Thyroid gland (tissue), 4 donors: Measurements from ENCODE around the gene ZMYM1. TPM values are rescaled to one million over a fixed set of nuclear protein-coding genes. Genes with fewer than 3 reads are reported as not detected.
"Not testable (repeated sequence)": the region's sequence is repeated elsewhere in the genome, so short reads cannot be mapped to it uniquely, and the experiment has no call there.

Experiments used
- DNase-seq, 2 donors: peaks; one replicate each; pipeline ENCODE4 v3.0.0-alpha.2; 2019
- H3K27ac ChIP-seq, 3 donors: fragments of 200-600 bp; sonication (generic); 1 replicate in 2 of 3; 2 replicates in 1 of 3; pipeline ENCODE4 v1.5.1; 2016 to 2019; ENCODE audit warnings: mild to moderate bottlenecking in 1 of 3, moderate library complexity in 1 of 3
- H3K27me3 ChIP-seq: fragments of 200-600 bp; sonication (generic); one replicate; pipeline ENCODE4 v1.5.1; 2019
- H3K36me3 ChIP-seq, 2 donors: fragments of 200-600 bp; sonication (generic); one replicate each; pipeline ENCODE4 v1.5.1; 2016 to 2019
- H3K4me1 ChIP-seq, 2 donors: fragments of 200-600 bp; sonication (generic); one replicate each; pipeline ENCODE4 v1.5.1; 2017 to 2019
- H3K4me3 ChIP-seq, 3 donors: fragments of 200-600 bp; sonication (generic); replicated peaks in 1 of 3; 1 replicate in 2 of 3; 2 replicates in 1 of 3; pipeline ENCODE4 v1.5.1; 2016; ENCODE audit warnings: mild to moderate bottlenecking in 1 of 3
- H3K9me3 ChIP-seq: fragments of 200-600 bp; sonication (generic); one replicate; pipeline ENCODE4 v1.5.1; 2017
- CTCF ChIP-seq, 6 experiments: fragments of 200-600 bp in 3 of 6; fragments of 450-650 bp in 3 of 6; sonication (generic) in 3 of 6; IDR thresholded peaks; one replicate each; pipeline ENCODE4 v1.5.1; 2016 to 2019; ENCODE audit warnings: antibody characterized with exemption in 6 of 6, mild to moderate bottlenecking in 2 of 6, inconsistent platforms in 1 of 6, moderate library complexity in 1 of 6
- POLR2A ChIP-seq, 2 donors: fragments of 450-650 bp; IDR thresholded peaks; one replicate each; pipeline ENCODE4 v1.6.1; 2017; ENCODE audit warnings: antibody characterized with exemption in 2 of 2, mild to moderate bottlenecking in 2 of 2, moderate library complexity in 1 of 2
- WGBS, 2 donors: methylation state at CpG; one replicate each; pipeline ENCODE4 v1.1.5; 2017; 5-methylcytosine and 5-hydroxymethylcytosine counted together
- intact Hi-C: fragments of 100-400 bp; cut with DNase I; formaldehyde crosslinking; loops from one replicate; pipeline ENCODE4 v1.15.1; 2023
- total RNA-seq, 4 donors: library from RNA; depleted of rRNA; stranded (reverse); fragments of >200 nt; gene quantifications; one replicate each; pipeline ENCODE4 v1.2.3, GENCODE V29; 2016

The ZMYM1 gene
- total RNA-seq, 4 donors from 2014 or later: 16.9 to 21.0 (median 19.2) TPM

- Histone ChIP-seq H3K27me3 (no peaks in the 10 kb centered on the region), H3K27ac (no peak overlapping the region), H3K9me3 (no peaks in the 10 kb centered on the region), H3K4me1 (no peaks in the 10 kb centered on the region), H3K4me3 (no peak overlapping the region), H3K36me3 (no peaks in the 10 kb centered on the region)
- no peak for DNase-seq
- intact Hi-C loops: no loop called here
- WGBS, 2 donors: 92 to 93% methylated on average over 3 of the region's 3 CpGs
- no peak for TF ChIP-seq POLR2A (IDR thresholded peaks at IDR 0.05)
Measured at GRCh38 chr1:35053433-35053832, 25.8 kb upstream of the ZMYM1 start.

- H3K27me3 ChIP-seq, H3K27ac ChIP-seq, H3K4me3 ChIP-seq, H3K9me3 ChIP-seq, DNase-seq, H3K4me1 ChIP-seq, intact Hi-C loops, H3K36me3 ChIP-seq: not testable (repeated sequence)
- WGBS, 2 donors: 78 to 88% methylated on average over 3 of the region's 3 CpGs
Measured at GRCh38 chr1:35054282-35054681, 24.9 kb upstream of the ZMYM1 start.

- H3K27ac ChIP-seq, H3K36me3 ChIP-seq, H3K27me3 ChIP-seq, H3K4me3 ChIP-seq, H3K4me1 ChIP-seq, H3K9me3 ChIP-seq, DNase-seq, intact Hi-C loops: not testable (repeated sequence)
- 94% methylated on average over 7 of the region's 7 CpGs for WGBS, 2 donors
Measured at GRCh38 chr1:35058321-35058720, 20.9 kb upstream of the ZMYM1 start.

DNA sequence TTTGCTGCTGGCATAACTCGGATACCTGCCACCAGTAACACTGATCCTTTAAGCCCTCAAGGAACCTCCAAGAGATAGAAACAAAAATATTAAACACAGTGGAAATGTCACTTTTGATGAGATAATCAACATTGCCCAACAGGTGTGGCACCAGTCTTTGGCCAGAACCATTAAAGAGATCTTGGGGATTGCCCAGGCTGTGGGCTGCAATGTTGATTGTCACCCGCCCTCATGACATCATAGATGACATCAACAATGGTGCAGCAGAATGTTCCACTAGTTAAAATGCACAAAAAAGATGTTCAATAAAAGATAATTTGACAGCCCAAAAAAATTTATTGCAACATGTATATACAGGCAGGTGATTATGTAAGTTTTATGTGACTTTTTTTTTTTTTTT lies 20.2 kb upstream of the ZMYM1 start:
- TF ChIP-seq CTCF (IDR thresholded peaks at IDR 0.05) (no peak), POLR2A (IDR thresholded peaks at IDR 0.05) (no peak)
- Histone ChIP-seq H3K36me3 (no peaks in the 10 kb centered on the region), H3K4me1 (no peaks in the 10 kb centered on the region), H3K4me3 (no peak overlapping the region), H3K27me3 (no peaks in the 10 kb centered on the region), H3K9me3 (no peaks in the 10 kb centered on the region), H3K27ac (no peak overlapping the region)
- DNase-seq: no peak
- intact Hi-C loops: no loop called here
- WGBS, 2 donors: 86 to 92% methylated on average over 2 of the region's 2 CpGs

GRCh38 chr1:35062518-35063196 lies 16.5 kb upstream of the ZMYM1 start:
- DNase-seq: no peak
- TF ChIP-seq CTCF (IDR thresholded peaks at IDR 0.05) (no peak), POLR2A (IDR thresholded peaks at IDR 0.05) (no peak)

GRCh38 chr1:35064265-35064664 lies 14.9 kb upstream of the ZMYM1 start:
- Histone ChIP-seq H3K27me3 (no peaks in the 10 kb centered on the region), H3K36me3 (no peaks in the 10 kb centered on the region), H3K4me3 (no peak overlapping the region), H3K27ac (no peak overlapping the region), H3K9me3 (no peaks in the 10 kb centered on the region), H3K4me1 (no peaks in the 10 kb centered on the region)
- TF ChIP-seq POLR2A (IDR thresholded peaks at IDR 0.05) (no peak), CTCF (IDR thresholded peaks at IDR 0.05) (no peak)
- DNase-seq: no peak
- WGBS, 2 donors: 81 to 86% methylated on average over 2 of the region's 2 CpGs
- intact Hi-C loops: no loop called here

More at GRCh38 chr1:35062518-35063196, 16.5 kb upstream of the ZMYM1 start:
- Histone ChIP-seq H3K4me3 (no peak overlapping the region), H3K27ac (no peak overlapping the region), H3K4me1 (no peaks in the 10 kb centered on the region), H3K36me3 (no peaks in the 10 kb centered on the region), H3K9me3 (no peaks in the 10 kb centered on the region), H3K27me3 (no peaks in the 10 kb centered on the region)
- 59 to 60% methylated on average over 4 of the region's 4 CpGs for WGBS, 2 donors
- intact Hi-C loops: no loop called here

DNA sequence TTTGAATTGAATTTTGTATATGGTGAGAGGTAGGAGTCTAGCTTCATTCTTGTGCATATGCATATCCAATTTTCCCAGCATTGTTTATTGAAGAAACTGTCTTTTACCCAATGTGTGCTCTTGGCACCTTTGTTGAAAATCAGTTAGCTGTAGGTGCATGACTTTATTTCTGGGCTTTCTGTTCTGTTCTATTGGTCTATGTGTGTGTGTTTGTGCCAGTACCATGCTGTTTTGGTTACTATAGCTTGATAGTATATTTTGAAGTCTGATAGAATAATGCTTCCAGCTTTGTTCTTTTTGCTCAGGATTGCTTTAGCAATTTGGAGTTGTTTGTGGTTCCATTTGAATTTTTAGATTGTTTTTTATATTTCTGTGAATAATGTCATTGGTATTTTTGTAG lies 9.4 kb upstream of the ZMYM1 start:
- Histone ChIP-seq H3K27me3 (no peaks in the 10 kb centered on the region), H3K4me3 (no peak overlapping the region), H3K36me3 (no peaks in the 10 kb centered on the region), H3K4me1 (no peaks in the 10 kb centered on the region), H3K9me3 (no peaks in the 10 kb centered on the region), H3K27ac (no peak overlapping the region)
- no peak for TF ChIP-seq POLR2A (IDR thresholded peaks at IDR 0.05)
- no peak for TF ChIP-seq CTCF (IDR thresholded peaks at IDR 0.05)
- intact Hi-C loops: no loop called here
- no peak for DNase-seq
